Adrenal gland (tissue), 5 donors: ENCODE results near the gene AMN1.

Source experiments
- POLR2A ChIP-seq, 2 donors: fragments of 450-650 bp; IDR thresholded peaks; one replicate each; pipeline ENCODE4 v1.6.1; 2017; ENCODE audit warnings: antibody characterized with exemption in 2 of 2, mild to moderate bottlenecking in 2 of 2, moderate library complexity in 1 of 2
- TF ChIP-seq, protein P1 (sequence below), 6 experiments: fragments of 450-650 bp in 4 of 6; fragments of 200-600 bp in 2 of 6; sonication (generic) in 1 of 6; IDR thresholded peaks; 1 replicate in 5 of 6; 2 replicates in 1 of 6; pipeline versions ENCODE4 v1.5.1 to v1.8.0; 2016 to 2021; ENCODE audit warnings: antibody characterized with exemption in 6 of 6, mild to moderate bottlenecking in 2 of 6, moderate library complexity in 1 of 6
- donor health status: DM: no; HTN: no; CAD: no.

DNA sequence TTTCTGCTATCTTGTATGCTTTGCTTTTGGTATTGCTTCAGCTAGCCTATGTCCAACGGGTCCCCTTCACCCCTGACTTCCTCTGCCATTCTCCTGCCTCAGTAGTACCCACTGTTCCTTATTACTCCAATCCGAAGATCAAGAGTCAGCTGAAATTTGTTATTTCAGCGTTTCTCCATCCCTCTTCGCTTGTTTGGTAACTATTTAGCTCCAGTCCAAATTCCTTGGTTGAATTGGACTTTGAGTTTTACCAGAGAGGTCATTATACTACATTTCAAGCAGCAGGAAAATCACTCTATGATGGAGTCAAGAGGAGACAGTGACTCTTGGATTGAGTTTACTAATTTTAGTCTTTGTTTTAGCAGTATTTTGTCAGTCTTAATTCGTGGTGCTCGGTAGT lies 64.8 kb downstream of the AMN1 start:
- no peak for TF ChIP-seq POLR2A (IDR thresholded peaks at IDR 0.05)
- TF ChIP-seq, protein P1, sequence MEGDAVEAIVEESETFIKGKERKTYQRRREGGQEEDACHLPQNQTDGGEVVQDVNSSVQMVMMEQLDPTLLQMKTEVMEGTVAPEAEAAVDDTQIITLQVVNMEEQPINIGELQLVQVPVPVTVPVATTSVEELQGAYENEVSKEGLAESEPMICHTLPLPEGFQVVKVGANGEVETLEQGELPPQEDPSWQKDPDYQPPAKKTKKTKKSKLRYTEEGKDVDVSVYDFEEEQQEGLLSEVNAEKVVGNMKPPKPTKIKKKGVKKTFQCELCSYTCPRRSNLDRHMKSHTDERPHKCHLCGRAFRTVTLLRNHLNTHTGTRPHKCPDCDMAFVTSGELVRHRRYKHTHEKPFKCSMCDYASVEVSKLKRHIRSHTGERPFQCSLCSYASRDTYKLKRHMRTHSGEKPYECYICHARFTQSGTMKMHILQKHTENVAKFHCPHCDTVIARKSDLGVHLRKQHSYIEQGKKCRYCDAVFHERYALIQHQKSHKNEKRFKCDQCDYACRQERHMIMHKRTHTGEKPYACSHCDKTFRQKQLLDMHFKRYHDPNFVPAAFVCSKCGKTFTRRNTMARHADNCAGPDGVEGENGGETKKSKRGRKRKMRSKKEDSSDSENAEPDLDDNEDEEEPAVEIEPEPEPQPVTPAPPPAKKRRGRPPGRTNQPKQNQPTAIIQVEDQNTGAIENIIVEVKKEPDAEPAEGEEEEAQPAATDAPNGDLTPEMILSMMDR (IDR thresholded peaks at IDR 0.05) = no peak
